Hepatocyte (in vitro differentiated cells): ENCODE data around the gene AXDND1. TPM values are rescaled to one million over a fixed set of nuclear protein-coding genes. Genes with fewer than 3 reads are reported as not detected.

ENCODE experiments used
- DNase-seq: peaks from one replicate; pipeline ENCODE4 v3.0.0-alpha.2; 2016; ENCODE audit warnings: low spot score
- H2AFZ ChIP-seq: fragments of 200-600 bp; sonication (generic); 2 replicates; pipeline ENCODE4 v1.6.0; 2016; ENCODE audit warnings: antibody characterized with exemption, mild to moderate bottlenecking
- H3K27ac ChIP-seq: fragments of 200-600 bp; sonication (generic); 2 replicates; pipeline ENCODE4 v1.5.1; 2016; ENCODE audit warnings: mild to moderate bottlenecking
- H3K27me3 ChIP-seq: fragments of 200-600 bp; sonication (generic); 2 replicates; pipeline ENCODE4 v1.6.1; 2016
- H3K36me3 ChIP-seq: fragments of 200-600 bp; sonication (generic); replicated peaks from 2 replicates; pipeline ENCODE4 v1.5.1; 2016; ENCODE audit warnings: low read depth; ENCODE audit not compliant: insufficient read depth
- H3K4me1 ChIP-seq: fragments of 200-600 bp; sonication (generic); 2 replicates; pipeline ENCODE4 v1.5.1; 2016; ENCODE audit warnings: mild to moderate bottlenecking, moderate library complexity; ENCODE audit not compliant: insufficient read depth
- H3K4me2 ChIP-seq: fragments of 200-600 bp; sonication (generic); 2 replicates; pipeline ENCODE4 v1.6.0; 2016
- H3K4me3 ChIP-seq: fragments of 200-600 bp; sonication (generic); 2 replicates; pipeline ENCODE4 v1.5.1; 2016; ENCODE audit warnings: mild to moderate bottlenecking
- H3K79me2 ChIP-seq: fragments of 200-600 bp; sonication (generic); 2 replicates; pipeline ENCODE4 v1.6.0; 2017; ENCODE audit warnings: mild to moderate bottlenecking
- H3K9me2 ChIP-seq: fragments of 200-600 bp; sonication (generic); replicated peaks from 2 replicates; pipeline ENCODE4 v1.6.0; 2017; ENCODE audit warnings: mild to moderate bottlenecking; ENCODE audit not compliant: insufficient read depth
- H3K9me3 ChIP-seq: fragments of 200-600 bp; sonication (generic); 2 replicates; pipeline ENCODE4 v1.5.1; 2016; ENCODE audit warnings: low read depth, mild to moderate bottlenecking
- H4K20me1 ChIP-seq: fragments of 200-600 bp; sonication (generic); 2 replicates; pipeline ENCODE4 v1.6.0; 2016; ENCODE audit warnings: mild to moderate bottlenecking; ENCODE audit not compliant: insufficient read depth, poor library complexity, severe bottlenecking
- CTCF ChIP-seq: fragments of 200-600 bp; sonication (generic); IDR thresholded peaks from 2 replicates; pipeline ENCODE4 v1.5.1; 2016; ENCODE audit warnings: antibody characterized with exemption, mild to moderate bottlenecking; ENCODE audit not compliant: poor library complexity
- EZH2 ChIP-seq: fragments of 200-600 bp; sonication (generic); IDR thresholded peaks from 2 replicates; pipeline ENCODE4 v1.6.1; 2016; ENCODE audit warnings: antibody characterized with exemption, mild to moderate bottlenecking, borderline replicate concordance
- EZH2phosphoT487 ChIP-seq: fragments of 200-600 bp; sonication (generic); IDR thresholded peaks from one replicate; pipeline ENCODE4 v1.6.1; 2018; ENCODE audit warnings: antibody characterized with exemption, mild to moderate bottlenecking, low read depth, moderate library complexity; ENCODE audit not compliant: unreplicated experiment, severe bottlenecking
- WGBS: methylation state at CpG from one replicate; pipeline ENCODE4 v1.1.6; 2016; ENCODE audit warnings: low lambda C conversion rate; ENCODE audit errors: missing lambda C conversion rate; 5-methylcytosine and 5-hydroxymethylcytosine counted together
- polyA plus RNA-seq: library from polyadenylated mRNA; unstranded; fragments of >200 nt; fragmentation: Nextera tagmentation; extraction: Ambion mirVana; gene quantifications from 2 replicates; pipeline ENCODE4 v1.2.1, GENCODE V29; 2016
- total RNA-seq: library from RNA; depleted of rRNA; stranded (reverse); fragments of >200 nt; gene quantifications from 2 replicates; pipeline ENCODE4 v1.2.3, GENCODE V29; 2014

The AXDND1 gene
- total and polyA plus RNA-seq, 2 experiments from 2014 or later: 0.13 to 0.27 TPM

- H3K79me2 ChIP-seq: no peaks in the 10 kb centered on the region
- no peak overlapping the region for H3K27ac ChIP-seq
- H2AFZ ChIP-seq: no peak overlapping the region
- 88% methylated on average over 5 of the region's 5 CpGs for WGBS
- H3K4me3 ChIP-seq: no peak overlapping the region
- DNase-seq: no peak
- H3K9me3 ChIP-seq: no peaks in the 10 kb centered on the region
- TF ChIP-seq EZH2phosphoT487 (no peak), EZH2 (no peak), CTCF (no peak)
- H4K20me1 ChIP-seq: no peaks in the 10 kb centered on the region
- H3K27me3 ChIP-seq: peaks cover 20% of the 10 kb centered on the region
- peaks cover 3% of the 10 kb centered on the region for H3K4me1 ChIP-seq
- no peak overlapping the region for H3K4me2 ChIP-seq
- no peaks in the 10 kb centered on the region for H3K9me2 ChIP-seq
- H3K36me3 ChIP-seq: no peaks in the 10 kb centered on the region
Observed at GRCh38 chr1:179583771-179584320, 218.1 kb downstream of the AXDND1 start.

- no peaks in the 10 kb centered on the region for H4K20me1 ChIP-seq
- peak overlapping the region; percentile 32 for H2AFZ ChIP-seq
- peaks cover 3% of the 10 kb centered on the region for H3K4me1 ChIP-seq
- peak overlapping the region; percentile 37 for H3K4me3 ChIP-seq
- H3K4me2 ChIP-seq: peak overlapping the region; percentile 82
- 9% methylated on average over 52 of the region's 60 CpGs for WGBS
- TF ChIP-seq EZH2: no peak
- peak; percentile 67 for TF ChIP-seq CTCF
- no peaks in the 10 kb centered on the region for H3K9me2 ChIP-seq
- no peaks in the 10 kb centered on the region for H3K79me2 ChIP-seq
- H3K36me3 ChIP-seq: no peaks in the 10 kb centered on the region
- peak; percentile 73 for DNase-seq
- H3K9me3 ChIP-seq: no peaks in the 10 kb centered on the region
- peaks cover 15% of the 10 kb centered on the region for H3K27me3 ChIP-seq
- H3K27ac ChIP-seq: no peak overlapping the region
Observed at GRCh38 chr1:179586107-179586823, 220.5 kb downstream of the AXDND1 start.

- no peak for TF ChIP-seq EZH2
- no peak for TF ChIP-seq EZH2phosphoT487
- TF ChIP-seq CTCF: no peak
- WGBS: 97% methylated on average over 6 of the region's 6 CpGs
- Histone ChIP-seq H3K27ac (no peak overlapping the region), H3K4me2 (no peak overlapping the region), H4K20me1 (no peaks in the 10 kb centered on the region), H3K4me3 (no peak overlapping the region), H3K4me1 (peaks cover 3% of the 10 kb centered on the region), H2AFZ (no peak overlapping the region), H3K9me2 (no peaks in the 10 kb centered on the region), H3K79me2 (no peaks in the 10 kb centered on the region), H3K36me3 (no peaks in the 10 kb centered on the region), H3K9me3 (no peaks in the 10 kb centered on the region), H3K27me3 (peaks cover 15% of the 10 kb centered on the region)
- no peak for DNase-seq
Observed at GRCh38 chr1:179587336-179587735, 221.6 kb downstream of the AXDND1 start.
